Measurements from ENCODE around the gene RELN.

RELN gene

DNA sequence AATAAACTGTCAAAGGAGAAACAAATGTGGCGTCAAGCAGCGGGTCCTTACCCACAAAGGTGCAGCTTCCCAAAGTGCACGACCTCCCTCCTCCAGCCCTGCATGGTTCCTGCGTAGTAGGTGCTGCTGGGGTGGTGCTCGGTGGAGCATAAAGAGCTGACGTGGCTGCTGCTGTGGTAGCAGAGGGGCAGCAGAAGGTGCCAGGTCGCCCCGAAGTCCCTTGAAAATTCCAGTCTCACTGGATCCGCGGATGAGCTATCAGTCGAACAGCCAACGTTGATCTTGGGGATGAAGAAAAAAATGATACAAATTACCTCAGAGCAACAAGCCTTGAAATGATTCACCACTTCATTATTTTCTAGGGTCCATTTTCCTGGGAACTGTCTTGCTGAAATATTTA, 438.4 kb downstream of the RELN start:
- TF ChIP-seq CTCF (conservative IDR thresholded peaks at IDR 0.05; ENCODE audit: low read length) (no peak), EZH2phosphoT487 (IDR thresholded peaks at IDR 0.05; ENCODE audit: borderline replicate concordance) (no peak)
- H3K27me3 ChIP-seq (ENCODE audit: insufficient read depth, low read length, poor library complexity, severe bottlenecking), result no peaks in the 10 kb centered on the region
- no peak overlapping the region for H3K4me3 ChIP-seq (ENCODE audit: low read length, poor library complexity, severe bottlenecking)
- H3K79me2 ChIP-seq (ENCODE audit: insufficient read depth, low read length), result no peaks in the 10 kb centered on the region
- no peak overlapping the region for H3K9ac ChIP-seq (ENCODE audit: low read depth, low read length, poor library complexity, severe bottlenecking)
- H3K36me3 ChIP-seq (ENCODE audit: insufficient read depth, low read length), result no peaks in the 10 kb centered on the region
- no peak overlapping the region for H3K4me2 ChIP-seq (ENCODE audit: low read depth, low read length, poor library complexity, severe bottlenecking)
- no peaks in the 10 kb centered on the region for H3K4me1 ChIP-seq (ENCODE audit: insufficient read depth, low read length, poor library complexity, severe bottlenecking)
- H2AFZ ChIP-seq (ENCODE audit: low read length), result no peak overlapping the region
- H3K9me2 ChIP-seq (replicated peaks; ENCODE audit: low read depth, low read length), result no peaks in the 10 kb centered on the region
- no peaks in the 10 kb centered on the region for H3K9me3 ChIP-seq (ENCODE audit: insufficient read depth, low read depth, low read length)
- no peaks in the 10 kb centered on the region for H4K20me1 ChIP-seq (ENCODE audit: insufficient read depth, low read length, poor library complexity, severe bottlenecking)
- no peaks in the 10 kb centered on the region for H3F3A ChIP-seq (ENCODE audit: low read depth)

- Histone ChIP-seq H3K36me3 (ENCODE audit: insufficient read depth, low read length) (no peaks in the 10 kb centered on the region), H3K79me2 (ENCODE audit: insufficient read depth, low read length) (no peaks in the 10 kb centered on the region), H3K9me2 (replicated peaks; ENCODE audit: low read depth, low read length) (no peaks in the 10 kb centered on the region), H3F3A (ENCODE audit: low read depth) (no peaks in the 10 kb centered on the region), H4K20me1 (ENCODE audit: insufficient read depth, low read length, poor library complexity, severe bottlenecking) (no peaks in the 10 kb centered on the region), H3K4me3 (ENCODE audit: low read length, poor library complexity, severe bottlenecking) (no peak overlapping the region), H3K27me3 (ENCODE audit: insufficient read depth, low read length, poor library complexity, severe bottlenecking) (no peaks in the 10 kb centered on the region), H3K4me1 (ENCODE audit: insufficient read depth, low read length, poor library complexity, severe bottlenecking) (no peaks in the 10 kb centered on the region), H3K9ac (ENCODE audit: low read depth, low read length, poor library complexity, severe bottlenecking) (no peak overlapping the region), H3K4me2 (ENCODE audit: low read depth, low read length, poor library complexity, severe bottlenecking) (no peak overlapping the region), H2AFZ (ENCODE audit: low read length) (no peak overlapping the region), H3K9me3 (ENCODE audit: insufficient read depth, low read depth, low read length) (no peaks in the 10 kb centered on the region)
- TF ChIP-seq CTCF (conservative IDR thresholded peaks at IDR 0.05; ENCODE audit: low read length), result no peak
- TF ChIP-seq EZH2phosphoT487 (IDR thresholded peaks at IDR 0.05; ENCODE audit: borderline replicate concordance), result no peak
Observed at GRCh38 chr7:103549786-103550185, 439.7 kb downstream of the RELN start.

GRCh38 chr7:103547451-103548284, 441.8 kb downstream of the RELN start:
- H3K79me2 ChIP-seq (ENCODE audit: insufficient read depth, low read length), result no peaks in the 10 kb centered on the region
- H3K36me3 ChIP-seq (ENCODE audit: insufficient read depth, low read length), result no peaks in the 10 kb centered on the region
- H3F3A ChIP-seq (ENCODE audit: low read depth), result no peaks in the 10 kb centered on the region
- H3K27me3 ChIP-seq (ENCODE audit: insufficient read depth, low read length, poor library complexity, severe bottlenecking), result no peaks in the 10 kb centered on the region
- TF ChIP-seq CTCF (conservative IDR thresholded peaks at IDR 0.05; ENCODE audit: low read length) (no peak), EZH2phosphoT487 (IDR thresholded peaks at IDR 0.05; ENCODE audit: borderline replicate concordance) (no peak)
- no peak overlapping the region for H3K9ac ChIP-seq (ENCODE audit: low read depth, low read length, poor library complexity, severe bottlenecking)
- H3K9me2 ChIP-seq (replicated peaks; ENCODE audit: low read depth, low read length), result no peaks in the 10 kb centered on the region
- no peak overlapping the region for H3K4me2 ChIP-seq (ENCODE audit: low read depth, low read length, poor library complexity, severe bottlenecking)
- H4K20me1 ChIP-seq (ENCODE audit: insufficient read depth, low read length, poor library complexity, severe bottlenecking), result no peaks in the 10 kb centered on the region
- no peak overlapping the region for H2AFZ ChIP-seq (ENCODE audit: low read length)
- no peaks in the 10 kb centered on the region for H3K9me3 ChIP-seq (ENCODE audit: insufficient read depth, low read depth, low read length)
- no peak overlapping the region for H3K4me3 ChIP-seq (ENCODE audit: low read length, poor library complexity, severe bottlenecking)
- H3K4me1 ChIP-seq (ENCODE audit: insufficient read depth, low read length, poor library complexity, severe bottlenecking), result no peaks in the 10 kb centered on the region
